ENCODE results near the gene YBEY. TPM values are rescaled to one million over a fixed set of nuclear protein-coding genes. Genes with fewer than 3 reads are reported as not detected.

Gene YBEY
- total RNA-seq, 2 experiments from 2014 or later, result 18.3 to 23.5 TPM

DNA sequence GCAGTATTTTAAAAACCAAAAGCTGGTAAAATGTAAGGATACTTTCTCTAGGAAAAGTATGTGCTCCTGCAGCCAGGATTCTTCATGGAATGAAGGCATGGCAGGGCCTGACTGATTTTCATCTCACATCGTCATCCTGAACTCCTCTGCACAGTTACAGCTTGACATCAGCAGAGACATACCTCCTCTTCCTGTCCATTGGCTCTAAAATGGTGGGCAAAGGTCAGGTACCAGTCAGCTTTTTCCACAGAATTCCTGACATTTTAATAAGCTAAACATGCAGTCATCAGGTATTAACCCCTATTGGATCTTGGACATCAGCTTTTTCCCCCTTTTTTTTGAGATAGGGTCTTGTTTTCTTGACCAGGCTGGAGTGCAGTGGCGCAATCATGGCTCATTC is 43.7 kb downstream of the YBEY start:
- CTCF ChIA-PET (ENCODE audit: unreplicated experiment), result no interaction called here
- no TSS peak for BruUV-seq (replicated peaks)
- H3K27ac ChIP-seq (ENCODE audit: low read depth, low read length, poor library complexity, severe bottlenecking), result no peak overlapping the region

DNA sequence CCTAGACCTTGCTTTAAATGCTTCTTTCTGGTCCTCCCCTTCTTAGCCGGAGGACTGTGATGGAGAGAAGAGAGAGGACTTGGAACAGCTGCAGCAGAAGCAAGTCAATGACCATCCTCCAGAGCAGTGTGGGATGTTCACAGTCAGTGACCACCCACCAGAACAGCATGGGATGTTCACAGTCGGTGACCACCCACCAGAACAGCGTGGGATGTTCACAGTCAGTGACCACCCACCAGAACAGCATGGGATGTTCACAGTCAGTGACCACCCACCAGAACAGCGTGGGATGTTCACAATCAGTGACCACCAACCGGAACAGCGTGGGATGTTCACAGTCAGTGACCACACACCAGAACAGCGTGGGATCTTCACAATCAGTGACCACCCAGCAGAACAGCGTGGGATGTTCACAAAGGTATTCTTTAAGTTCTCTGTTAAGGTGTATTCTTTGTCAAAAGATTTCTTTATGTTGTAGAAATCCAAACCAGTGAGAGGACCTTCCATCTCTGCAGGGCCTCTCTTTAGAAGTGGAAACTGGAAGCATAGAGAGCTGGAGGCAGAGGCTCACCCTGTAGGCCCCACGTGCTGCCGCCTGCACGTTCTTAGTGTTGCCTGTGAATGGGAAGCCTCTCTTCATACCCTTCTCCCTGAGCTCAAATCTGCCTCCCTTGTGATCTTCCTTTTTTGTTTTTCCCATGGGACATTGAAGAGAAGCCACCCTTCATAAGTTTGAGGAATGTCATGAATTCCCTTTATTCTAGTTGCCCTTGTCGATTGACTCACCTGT is 48.4 kb downstream of the YBEY start:
- Histone ChIP-seq H3K9me3 (ENCODE audit: low read length) (no peaks in the 10 kb centered on the region), H3K9me2 (ENCODE audit: insufficient read depth, low read length) (no peaks in the 10 kb centered on the region), H3K4me2 (ENCODE audit: low read length) (no peak overlapping the region), H3K27ac (ENCODE audit: low read depth, low read length, poor library complexity, severe bottlenecking) (no peak overlapping the region), H2AFZ (ENCODE audit: low read length) (no peak overlapping the region), H3K36me3 (ENCODE audit: insufficient read depth, low read length) (peaks cover 87% of the 10 kb centered on the region), H3K4me3 (ENCODE audit: low read depth, low read length, poor library complexity, severe bottlenecking) (no peak overlapping the region), H3K4me1 (ENCODE audit: insufficient read depth, low read length, poor library complexity, severe bottlenecking) (no peaks in the 10 kb centered on the region), H3K79me2 (ENCODE audit: insufficient read depth, low read depth, low read length) (peaks cover 18% of the 10 kb centered on the region; the same call in 1 of the 2 replicates), H4K20me1 (ENCODE audit: insufficient read depth, low read length) (no peaks in the 10 kb centered on the region; the same call in 1 of the 2 replicates)
- intact Hi-C loops (cut with micrococcal nuclease; ENCODE audit: unreplicated experiment), result no loop called here
- TF ChIP-seq, protein P1, sequence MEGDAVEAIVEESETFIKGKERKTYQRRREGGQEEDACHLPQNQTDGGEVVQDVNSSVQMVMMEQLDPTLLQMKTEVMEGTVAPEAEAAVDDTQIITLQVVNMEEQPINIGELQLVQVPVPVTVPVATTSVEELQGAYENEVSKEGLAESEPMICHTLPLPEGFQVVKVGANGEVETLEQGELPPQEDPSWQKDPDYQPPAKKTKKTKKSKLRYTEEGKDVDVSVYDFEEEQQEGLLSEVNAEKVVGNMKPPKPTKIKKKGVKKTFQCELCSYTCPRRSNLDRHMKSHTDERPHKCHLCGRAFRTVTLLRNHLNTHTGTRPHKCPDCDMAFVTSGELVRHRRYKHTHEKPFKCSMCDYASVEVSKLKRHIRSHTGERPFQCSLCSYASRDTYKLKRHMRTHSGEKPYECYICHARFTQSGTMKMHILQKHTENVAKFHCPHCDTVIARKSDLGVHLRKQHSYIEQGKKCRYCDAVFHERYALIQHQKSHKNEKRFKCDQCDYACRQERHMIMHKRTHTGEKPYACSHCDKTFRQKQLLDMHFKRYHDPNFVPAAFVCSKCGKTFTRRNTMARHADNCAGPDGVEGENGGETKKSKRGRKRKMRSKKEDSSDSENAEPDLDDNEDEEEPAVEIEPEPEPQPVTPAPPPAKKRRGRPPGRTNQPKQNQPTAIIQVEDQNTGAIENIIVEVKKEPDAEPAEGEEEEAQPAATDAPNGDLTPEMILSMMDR (conservative IDR thresholded peaks at IDR 0.05; ENCODE audit: low read length), result no peak
- TF ChIP-seq EZH2phosphoT487 (IDR thresholded peaks at IDR 0.05; ENCODE audit: borderline replicate concordance, low read depth, low read length), result no peak
- no TSS peak for BruUV-seq (replicated peaks)
- no peak for DNase-seq (ENCODE audit: low spot score)
- CTCF ChIA-PET (ENCODE audit: unreplicated experiment), result interaction anchor here (1.2 kb wide), 1 partner anchor 9 kb away, joined by 4 read pairs; no protein-coding TSS in a partner anchor
- POLR2A ChIA-PET, result interaction anchor here (0.6 to 0.8 kb wide), 3 partner anchors 9 to 302 kb away, joined by 3 to 4 read pairs (median 3); no protein-coding TSS in a partner anchor

More for the DNA sequence above, 43.7 kb downstream of the YBEY start:
- intact Hi-C loops (cut with micrococcal nuclease; ENCODE audit: unreplicated experiment), result no loop called here
- Histone ChIP-seq H3K79me2 (ENCODE audit: insufficient read depth, low read depth, low read length) (peaks cover 47% of the 10 kb centered on the region), H3K4me3 (ENCODE audit: low read depth, low read length, poor library complexity, severe bottlenecking) (no peak overlapping the region), H2AFZ (ENCODE audit: low read length) (no peak overlapping the region), H3K4me2 (ENCODE audit: low read length) (no peak overlapping the region), H3K4me1 (ENCODE audit: insufficient read depth, low read length, poor library complexity, severe bottlenecking) (peaks cover 11% of the 10 kb centered on the region), H3K9me3 (ENCODE audit: low read length) (no peaks in the 10 kb centered on the region), H3K9me2 (ENCODE audit: insufficient read depth, low read length) (no peaks in the 10 kb centered on the region), H4K20me1 (ENCODE audit: insufficient read depth, low read length) (peaks cover 4% of the 10 kb centered on the region; the same call in 1 of the 2 replicates), H3K36me3 (ENCODE audit: insufficient read depth, low read length) (peaks cover 70% of the 10 kb centered on the region)
- no peak for DNase-seq (ENCODE audit: low spot score)
- TF ChIP-seq, protein P1 (conservative IDR thresholded peaks at IDR 0.05; ENCODE audit: low read length), result no peak
- no peak for TF ChIP-seq EZH2phosphoT487 (IDR thresholded peaks at IDR 0.05; ENCODE audit: borderline replicate concordance, low read depth, low read length)
- POLR2A ChIA-PET, result no interaction called here

DNA sequence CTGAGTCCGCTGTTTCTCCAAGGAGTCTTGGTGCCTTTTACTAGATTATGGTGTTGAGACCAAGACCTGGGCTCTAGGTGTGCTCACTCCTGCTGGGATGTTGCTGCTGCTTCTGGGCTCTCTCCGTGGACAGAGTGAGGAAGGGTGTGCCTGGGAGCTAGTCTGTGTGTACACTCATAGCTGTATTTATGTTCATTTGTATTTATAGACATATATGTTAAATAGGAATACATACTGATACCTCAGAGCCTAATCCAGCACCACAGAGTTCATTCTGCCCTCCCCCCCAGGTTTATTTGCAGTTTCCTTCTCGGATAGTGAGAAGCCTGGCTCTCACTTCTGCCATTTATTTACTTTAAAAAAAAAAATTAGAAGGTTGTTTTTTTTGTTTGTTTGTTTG is 50.5 kb downstream of the YBEY start:
- Histone ChIP-seq H3K9me3 (ENCODE audit: low read length) (no peaks in the 10 kb centered on the region), H3K9me2 (ENCODE audit: insufficient read depth, low read length) (no peaks in the 10 kb centered on the region), H2AFZ (ENCODE audit: low read length) (no peak overlapping the region), H3K4me2 (ENCODE audit: low read length) (no peak overlapping the region), H4K20me1 (ENCODE audit: insufficient read depth, low read length) (no peaks in the 10 kb centered on the region; the same call in 1 of the 2 replicates), H3K4me1 (ENCODE audit: insufficient read depth, low read length, poor library complexity, severe bottlenecking) (no peaks in the 10 kb centered on the region), H3K4me3 (ENCODE audit: low read depth, low read length, poor library complexity, severe bottlenecking) (no peak overlapping the region), H3K36me3 (ENCODE audit: insufficient read depth, low read length) (peaks cover 86% of the 10 kb centered on the region), H3K79me2 (ENCODE audit: insufficient read depth, low read depth, low read length) (peaks cover 13% of the 10 kb centered on the region; the same call in 1 of the 2 replicates), H3K27ac (ENCODE audit: low read depth, low read length, poor library complexity, severe bottlenecking) (no peak overlapping the region)
- ChIA-PET POLR2A (no interaction called here), CTCF (ENCODE audit: unreplicated experiment) (no interaction called here)
- intact Hi-C loops (cut with micrococcal nuclease; ENCODE audit: unreplicated experiment), result no loop called here
- no TSS peak for BruUV-seq (replicated peaks)
- TF ChIP-seq, protein P1 (conservative IDR thresholded peaks at IDR 0.05; ENCODE audit: low read length), result no peak
- TF ChIP-seq EZH2phosphoT487 (IDR thresholded peaks at IDR 0.05; ENCODE audit: borderline replicate concordance, low read depth, low read length), result no peak
- DNase-seq (ENCODE audit: low spot score), result no peak
